Activated CD8-positive, alpha-beta memory T cell treated with anti-CD3 and anti-CD28 coated beads, Interleukin-2, amount 50 U/mL, for 4 hours (primary cell): Measurements from ENCODE around the gene WHRN.

Source experiments
- DNase-seq: peaks from one replicate; pipeline ENCODE4 v3.0.0-alpha.2; 2020

The WHRN gene

DNA sequence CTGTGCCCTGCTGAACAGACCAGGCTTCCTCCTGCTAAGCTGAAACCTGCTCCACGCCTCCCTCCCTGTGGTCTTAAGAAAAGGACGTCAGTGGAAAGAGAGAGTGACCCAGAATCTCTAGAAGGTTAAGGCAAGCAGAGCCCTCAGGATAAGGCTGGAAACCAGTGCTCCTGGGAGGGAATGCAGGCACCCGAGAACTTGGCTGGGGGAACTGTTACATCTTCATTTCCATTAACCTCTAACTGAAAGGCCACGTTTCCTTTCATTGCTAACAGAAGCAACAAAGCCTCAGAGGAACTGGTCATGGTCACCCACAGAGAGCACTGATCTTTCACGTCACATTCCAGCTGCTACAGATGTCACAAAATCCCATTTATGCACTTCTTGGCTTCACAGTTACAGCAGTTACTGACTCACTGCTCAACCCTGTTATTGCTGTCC lies 91.4 kb downstream of the WHRN start:
- no peak for DNase-seq

DNA sequence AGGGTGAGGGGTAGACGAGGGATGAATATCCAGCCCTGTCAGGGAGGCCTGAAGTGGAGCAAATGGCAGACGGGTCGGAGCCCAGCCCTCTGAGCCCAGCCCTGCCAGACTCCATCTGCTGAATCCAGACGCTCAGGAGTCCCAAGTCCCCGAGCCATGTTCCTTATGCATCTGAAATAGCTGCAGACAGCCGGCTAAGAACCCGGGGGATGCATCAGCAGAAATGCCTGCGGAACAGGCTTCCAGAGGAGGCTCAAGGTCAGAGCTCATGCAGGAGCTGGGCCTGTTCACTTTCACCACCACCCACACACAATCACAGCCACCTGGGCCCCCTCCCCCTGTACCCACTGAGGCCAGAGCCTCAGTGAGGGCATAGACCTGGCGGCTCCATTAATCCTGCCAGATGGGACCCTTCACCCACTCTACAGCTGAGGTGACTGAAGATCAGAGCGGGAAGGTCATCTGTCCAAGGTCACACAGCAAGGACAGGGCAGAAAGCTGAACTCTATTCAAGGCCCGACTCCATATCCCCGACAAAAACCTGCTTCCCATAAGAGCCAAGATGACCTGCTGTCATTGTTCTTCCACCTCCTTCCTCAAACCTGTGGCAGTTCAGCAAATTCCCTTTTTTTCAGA lies 93.1 kb downstream of the WHRN start:
- DNase-seq = no peak

DNA sequence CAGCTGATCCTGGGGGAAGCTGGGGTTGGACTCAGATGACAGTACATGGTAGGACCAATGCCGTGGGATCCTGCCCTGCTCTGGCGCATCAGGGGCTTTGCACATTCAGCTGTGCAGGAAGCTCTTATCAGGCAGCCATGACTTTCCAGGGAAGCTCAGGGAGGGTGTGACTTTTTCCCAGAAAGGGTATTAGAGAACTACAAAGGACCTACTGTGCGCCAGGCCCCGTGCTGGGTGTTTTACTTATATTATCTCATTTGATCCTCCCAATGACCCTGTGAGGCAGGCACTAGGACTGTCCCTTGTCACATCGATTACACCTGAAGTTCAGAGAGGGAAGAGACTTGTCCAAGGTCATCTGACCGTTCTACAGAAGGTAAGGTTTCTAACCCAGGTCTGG lies 93.8 kb downstream of the WHRN start:
- DNase-seq = no peak

DNA sequence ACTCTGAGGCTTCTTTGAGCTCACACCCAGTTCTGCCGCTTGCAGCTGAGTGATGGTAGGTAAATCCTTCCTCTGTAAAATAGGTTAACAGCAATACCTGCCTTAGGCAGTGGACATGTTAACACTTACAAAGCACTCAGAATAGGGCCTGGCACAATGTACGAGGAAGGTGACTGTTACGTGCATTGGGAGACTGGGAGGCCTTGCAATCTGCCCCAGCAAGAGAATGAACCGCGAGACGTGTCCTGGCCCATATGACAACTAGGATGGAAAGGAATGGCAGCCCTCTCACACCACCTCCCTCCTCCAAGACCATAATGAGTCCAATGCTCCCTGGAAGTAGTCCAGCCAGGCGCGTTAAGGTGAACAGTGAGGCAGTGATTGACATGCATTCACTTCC lies 94.4 kb downstream of the WHRN start:
- no peak for DNase-seq

DNA sequence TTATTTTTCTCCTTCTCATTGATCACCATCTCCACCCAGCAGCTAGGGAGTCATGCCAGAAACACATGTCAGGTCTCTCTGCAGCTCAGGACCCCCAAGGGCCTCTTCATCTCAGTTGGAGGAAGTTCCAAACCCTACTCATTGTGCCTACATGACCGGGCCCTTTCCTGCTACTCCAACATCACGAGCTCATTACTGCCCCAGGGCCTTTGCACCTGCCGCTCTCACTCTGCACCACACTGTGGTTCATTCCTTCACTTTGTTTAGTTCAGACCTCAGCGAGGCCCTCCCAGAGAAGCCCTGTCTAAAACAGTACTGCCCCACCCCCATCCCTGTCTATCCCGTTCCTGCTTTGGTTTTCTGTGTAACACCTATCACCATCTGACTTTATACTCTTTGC lies 95.4 kb downstream of the WHRN start:
- DNase-seq = no peak

DNA sequence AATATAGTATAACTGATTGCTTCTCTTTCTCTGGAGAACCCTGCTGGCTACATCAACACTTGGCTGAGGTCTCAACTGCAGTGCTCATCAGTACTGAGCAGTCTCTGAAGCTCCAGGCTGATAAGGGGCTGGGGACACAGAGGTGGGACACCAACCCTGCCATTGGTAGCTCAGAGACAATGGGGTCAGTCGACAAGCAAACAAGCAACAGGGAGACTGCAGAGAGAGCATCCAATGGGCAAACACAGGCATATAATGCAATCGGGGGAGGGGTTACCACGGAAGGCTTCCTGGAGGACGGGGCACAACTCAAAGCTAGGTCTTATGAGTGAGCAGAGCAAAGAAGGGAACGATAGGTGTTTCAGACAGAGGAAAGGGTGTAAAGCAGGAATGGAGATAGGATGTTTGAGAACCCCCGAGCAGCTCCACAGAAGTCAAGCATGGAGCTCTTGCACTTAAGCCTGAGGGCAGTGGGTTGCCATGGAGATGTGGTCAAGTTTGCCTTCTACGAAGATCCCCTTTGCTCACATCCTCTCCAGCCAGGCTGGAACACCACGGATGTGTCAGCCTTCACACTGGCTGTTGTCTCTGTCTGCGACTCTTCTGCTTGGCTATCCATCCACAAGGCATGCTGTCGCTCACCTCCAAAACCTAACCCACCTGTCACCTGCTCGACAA lies 96.0 kb downstream of the WHRN start:
- no peak for DNase-seq

DNA sequence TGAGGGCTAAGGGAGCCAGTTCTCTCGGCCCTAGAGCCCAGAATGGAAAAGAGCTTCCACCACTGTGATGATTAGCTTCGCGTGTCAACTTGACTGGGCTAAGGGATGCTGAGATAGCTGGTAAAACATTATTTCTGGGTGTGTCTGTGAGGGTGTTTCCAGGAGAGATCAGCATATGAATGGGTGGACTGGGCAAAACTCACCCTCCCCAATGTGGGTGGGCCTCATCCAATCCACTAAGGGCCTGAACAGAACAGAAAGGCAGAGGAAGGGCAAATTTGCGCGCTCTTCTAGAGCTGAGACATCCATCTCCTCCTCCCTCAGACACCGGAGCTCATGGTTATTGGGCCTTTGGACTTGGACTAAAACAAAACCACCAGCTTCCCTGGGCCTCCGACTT lies 96.6 kb downstream of the WHRN start:
- no peak for DNase-seq

DNA sequence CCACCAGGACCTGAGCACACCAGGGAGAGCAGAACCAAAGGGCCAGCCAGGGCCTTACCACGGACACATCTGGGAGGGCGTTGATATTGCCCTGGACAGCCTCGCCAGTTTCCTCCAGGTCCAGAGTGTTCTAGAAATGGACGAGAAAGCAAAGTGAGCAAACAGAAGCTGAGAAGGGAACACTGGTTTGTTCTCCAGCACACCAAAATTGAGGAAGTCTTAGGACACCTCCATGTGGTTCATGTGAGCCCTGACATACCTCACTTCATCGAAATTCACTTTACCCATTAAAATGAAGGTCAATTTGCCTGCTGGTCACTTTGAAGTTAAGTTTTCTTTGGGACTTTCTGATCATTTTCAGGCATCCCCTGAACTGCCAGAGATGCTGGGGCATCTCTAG lies 97.4 kb downstream of the WHRN start:
- no peak for DNase-seq

DNA sequence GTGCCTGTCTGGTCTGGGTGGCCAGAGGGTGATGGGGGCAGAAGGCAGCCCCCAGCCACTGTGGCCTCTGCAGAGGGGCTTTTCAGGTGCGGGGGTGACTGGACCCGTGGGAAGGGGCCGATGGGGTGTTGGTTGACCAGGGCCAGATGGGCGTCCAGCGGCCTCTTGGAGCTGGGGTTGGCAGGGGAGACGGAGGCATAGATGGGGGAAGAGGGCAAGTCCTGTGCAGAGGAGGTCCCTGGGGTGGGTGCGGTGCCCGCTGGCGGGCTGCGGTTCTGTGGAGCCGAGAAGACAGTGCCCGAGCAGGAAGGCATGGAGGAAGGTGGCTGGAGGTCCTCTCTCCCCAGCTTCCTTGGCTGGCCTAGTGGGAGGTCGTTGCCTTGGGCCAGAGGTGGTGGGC lies 98.8 kb downstream of the WHRN start:
- DNase-seq = no peak

DNA sequence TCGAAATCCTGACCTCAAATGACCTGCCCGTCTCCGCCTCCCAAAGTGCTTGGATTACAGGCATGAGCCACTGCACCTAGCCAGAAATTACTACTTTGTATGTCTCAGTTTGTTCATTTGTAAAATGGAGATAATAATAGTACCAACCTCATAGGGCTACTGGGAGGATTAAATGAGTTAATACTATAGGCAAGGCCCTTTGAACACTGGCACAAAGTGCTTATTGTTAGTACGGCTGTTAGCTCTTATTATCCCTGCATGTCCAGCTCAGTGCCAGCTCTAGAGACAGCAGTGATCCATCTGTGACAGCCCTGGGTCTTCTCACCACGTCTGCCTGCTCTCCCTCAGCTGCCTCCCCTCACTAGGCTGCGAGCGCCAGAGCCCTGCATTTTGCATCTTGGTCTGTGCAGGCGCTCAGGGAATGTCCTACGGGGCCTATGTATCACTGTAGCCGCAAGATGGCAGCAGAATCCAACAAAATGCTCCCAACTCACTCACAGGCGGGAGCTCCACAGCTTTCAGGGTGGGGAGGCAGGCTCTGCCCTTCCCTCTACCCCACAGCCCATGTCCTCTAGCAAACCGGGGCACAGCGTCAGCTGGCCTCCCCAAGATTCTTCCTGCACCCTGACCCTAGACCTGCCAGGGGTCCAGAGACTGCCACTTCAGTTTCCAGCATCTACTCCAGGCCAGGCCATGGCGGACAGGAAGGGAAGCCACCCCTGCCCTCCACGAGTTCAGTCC lies 99.8 kb downstream of the WHRN start:
- peak; percentile 78 for DNase-seq

DNA sequence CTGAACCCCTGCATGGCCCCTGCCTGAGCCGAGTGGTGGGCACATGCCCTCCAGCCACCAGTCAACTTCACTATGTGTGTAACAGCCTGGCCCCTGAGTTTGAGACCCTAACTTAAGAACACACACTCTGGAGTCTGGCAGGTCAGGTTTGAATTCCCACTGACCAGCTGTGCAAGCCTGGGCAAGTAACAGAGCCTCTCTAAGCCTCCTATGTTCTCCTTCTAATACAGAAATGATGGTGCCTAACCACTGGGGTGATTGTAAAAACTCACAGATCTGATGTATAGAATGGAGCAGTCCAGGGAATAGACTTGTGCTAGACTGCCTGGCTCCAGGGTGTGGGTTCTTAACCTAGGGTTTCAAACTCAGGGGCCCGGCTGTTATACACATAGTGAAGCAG lies 100.7 kb downstream of the WHRN start:
- no peak for DNase-seq

DNA sequence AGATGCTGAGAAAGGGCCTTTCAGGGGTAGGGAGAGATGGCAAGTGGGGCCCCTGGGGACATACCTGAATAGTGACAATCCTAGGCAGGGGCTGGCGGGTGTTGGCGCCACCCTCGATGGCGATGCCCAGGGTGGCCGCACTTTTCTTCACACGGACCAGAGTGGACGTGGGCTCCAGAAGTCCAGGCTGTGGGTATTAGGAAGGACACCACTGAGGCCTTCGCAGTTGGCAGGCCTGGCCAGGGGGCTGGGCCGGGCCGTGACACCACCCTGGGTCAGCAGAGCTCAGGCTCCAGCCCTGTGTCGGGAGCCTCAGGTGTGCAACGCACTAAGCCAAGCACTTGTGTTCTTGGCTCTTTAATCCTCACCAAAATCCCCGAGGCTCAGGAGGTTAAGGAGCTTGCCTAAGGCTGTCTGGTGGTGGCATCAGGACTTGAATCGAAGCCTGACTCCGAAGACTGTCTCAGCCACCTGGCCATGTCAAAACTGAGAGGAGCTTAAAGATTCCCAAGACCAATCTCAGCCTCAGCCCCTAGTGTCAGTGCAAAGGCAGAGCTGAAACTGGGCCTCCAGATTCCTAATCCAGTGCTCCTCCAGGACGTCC lies 102.0 kb downstream of the WHRN start:
- DNase-seq = no peak

DNA sequence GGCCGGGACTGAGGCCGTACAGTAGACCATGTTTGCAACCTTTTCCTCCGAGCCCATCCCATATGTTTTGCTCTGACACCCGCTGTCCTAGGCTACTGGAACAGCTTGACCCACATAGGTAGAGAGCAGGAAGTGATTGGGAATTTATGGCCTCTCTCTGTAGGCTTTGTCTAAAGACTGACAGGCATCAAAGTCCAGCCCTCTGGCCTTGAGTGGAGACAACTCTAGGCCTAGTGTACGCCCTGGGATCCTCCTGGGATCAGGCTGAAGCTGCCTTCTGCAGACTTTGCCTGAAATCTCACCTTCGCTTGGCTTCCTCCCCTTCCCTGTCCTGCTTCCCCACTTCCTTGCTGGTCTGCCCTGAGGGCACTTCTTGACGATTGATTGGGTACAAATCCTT lies 103.9 kb downstream of the WHRN start:
- DNase-seq = no peak

DNA sequence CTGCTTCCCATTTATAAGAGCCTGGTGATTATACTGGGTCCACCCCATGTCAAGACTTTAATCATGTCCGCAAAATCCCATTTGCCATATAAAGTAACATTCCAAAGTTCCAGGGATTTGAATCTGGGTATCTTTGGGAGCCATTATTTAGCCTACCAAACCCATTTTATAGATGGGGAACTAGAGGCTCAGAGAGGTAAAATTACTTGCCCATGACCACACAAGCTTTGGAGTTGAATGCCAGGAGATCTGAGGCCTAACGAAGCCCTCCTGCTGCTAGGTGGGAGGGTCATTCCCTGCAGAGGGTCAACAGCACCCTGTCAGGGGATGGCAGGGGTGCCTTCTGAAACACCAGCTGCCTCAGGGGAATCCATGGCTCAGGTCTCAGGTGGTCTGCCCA lies 104.5 kb downstream of the WHRN start:
- DNase-seq = no peak

DNA sequence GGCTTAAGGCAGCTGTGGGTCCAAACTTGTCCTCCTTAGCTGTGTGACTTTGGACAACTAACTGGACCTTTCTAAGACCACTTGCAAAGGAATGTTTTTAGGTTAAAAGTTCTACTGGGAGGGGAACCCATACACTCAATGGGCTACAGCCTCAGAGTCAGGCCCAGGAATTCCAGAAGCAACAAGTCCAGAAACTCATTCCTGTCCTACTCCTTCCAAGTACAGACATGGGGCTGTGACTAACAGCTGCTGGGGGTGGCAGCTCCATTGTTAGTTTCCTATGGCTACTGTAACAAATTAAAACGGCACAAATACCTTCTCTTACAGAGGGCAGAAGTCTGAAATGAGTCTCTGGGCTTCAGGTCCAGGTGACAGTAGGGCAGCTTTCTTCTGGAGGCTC lies 105.1 kb downstream of the WHRN start:
- DNase-seq = no peak

DNA sequence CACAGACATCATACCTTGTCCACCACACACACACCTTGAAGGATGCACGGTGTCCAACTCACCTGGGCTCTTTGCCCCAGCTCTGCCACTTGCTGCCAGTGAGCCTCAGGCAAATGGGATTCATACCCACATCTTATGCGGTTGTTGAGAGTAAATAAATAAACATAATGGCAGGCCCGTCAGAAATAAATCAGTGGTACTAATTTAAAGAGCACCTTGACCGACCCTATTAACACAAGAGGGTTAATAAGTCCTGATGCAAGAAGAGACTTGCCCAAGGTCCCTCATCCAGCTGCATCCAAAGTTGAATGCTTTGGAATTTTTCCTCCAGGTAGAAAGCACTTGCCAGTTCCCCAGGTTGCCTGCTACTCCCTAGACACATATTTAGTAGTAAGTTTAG lies 105.9 kb downstream of the WHRN start:
- DNase-seq = no peak

DNA sequence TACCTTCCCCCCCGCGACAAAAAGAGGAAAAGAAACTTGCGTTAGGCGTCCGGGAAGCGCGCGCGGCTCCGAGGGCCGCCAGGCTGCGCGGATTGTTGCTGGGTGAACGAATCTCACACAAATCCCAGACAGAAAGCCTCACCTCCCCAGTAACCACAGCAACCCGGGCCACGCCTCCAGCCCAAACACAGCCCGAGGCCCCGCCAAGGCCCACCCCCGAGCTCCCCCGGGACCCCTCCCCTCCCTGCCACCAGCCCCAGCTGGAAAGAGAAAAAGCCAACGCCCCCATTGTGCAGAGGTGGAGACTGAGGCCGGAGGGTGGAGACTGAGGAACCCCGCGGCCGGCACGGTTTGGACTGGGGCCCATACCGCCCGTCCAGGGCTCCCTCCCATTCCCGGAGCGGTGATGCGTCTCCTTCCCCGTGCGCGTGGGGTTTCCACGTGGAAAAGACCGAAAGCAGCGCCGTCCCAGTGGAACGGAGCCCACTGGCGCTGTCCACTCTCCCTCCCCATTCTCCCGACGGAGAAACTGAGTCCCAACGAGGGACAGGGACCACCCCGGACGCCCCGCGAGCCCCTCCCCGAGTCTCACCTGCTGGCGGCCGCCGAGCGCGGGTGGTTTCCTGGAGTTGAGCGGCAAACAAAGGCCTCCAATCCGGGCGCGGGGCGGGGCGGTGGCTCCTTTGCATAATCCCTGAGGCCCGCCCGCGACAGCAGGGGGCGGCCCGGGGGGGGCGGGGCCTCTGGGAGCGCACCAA lies 107.2 kb downstream of the WHRN start:
- peak; percentile 97 for DNase-seq

DNA sequence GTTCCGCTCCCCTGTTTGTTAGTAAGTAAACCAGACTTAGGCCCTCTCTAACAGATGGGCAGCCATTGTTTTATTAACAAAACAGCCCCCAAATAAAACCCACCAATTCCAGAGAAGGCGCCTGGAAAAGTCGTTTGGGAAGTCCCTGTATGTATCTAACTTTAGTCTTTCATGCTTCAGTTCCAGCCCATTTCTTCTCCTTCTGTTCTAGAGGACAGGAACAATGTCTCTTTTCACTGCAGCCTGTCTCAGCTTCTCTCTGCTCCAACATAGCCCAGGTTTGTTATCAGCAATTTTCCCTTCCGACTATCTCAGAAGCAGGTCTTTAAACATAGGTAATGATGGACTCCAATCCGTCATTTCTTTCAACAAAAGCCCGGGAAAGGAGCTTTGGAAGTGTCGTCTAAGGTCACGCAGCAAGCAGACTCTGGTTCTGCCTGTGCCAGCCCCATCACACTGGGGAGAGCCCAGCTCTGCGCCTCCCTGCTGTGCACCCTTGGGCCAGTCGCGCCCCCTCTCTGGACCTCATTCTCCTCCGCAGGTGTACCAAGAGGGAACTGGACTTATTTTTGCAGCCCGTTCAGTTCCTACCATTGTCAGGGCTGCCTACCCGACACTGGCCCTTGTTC lies 107.9 kb downstream of the WHRN start:
- no peak for DNase-seq

DNA sequence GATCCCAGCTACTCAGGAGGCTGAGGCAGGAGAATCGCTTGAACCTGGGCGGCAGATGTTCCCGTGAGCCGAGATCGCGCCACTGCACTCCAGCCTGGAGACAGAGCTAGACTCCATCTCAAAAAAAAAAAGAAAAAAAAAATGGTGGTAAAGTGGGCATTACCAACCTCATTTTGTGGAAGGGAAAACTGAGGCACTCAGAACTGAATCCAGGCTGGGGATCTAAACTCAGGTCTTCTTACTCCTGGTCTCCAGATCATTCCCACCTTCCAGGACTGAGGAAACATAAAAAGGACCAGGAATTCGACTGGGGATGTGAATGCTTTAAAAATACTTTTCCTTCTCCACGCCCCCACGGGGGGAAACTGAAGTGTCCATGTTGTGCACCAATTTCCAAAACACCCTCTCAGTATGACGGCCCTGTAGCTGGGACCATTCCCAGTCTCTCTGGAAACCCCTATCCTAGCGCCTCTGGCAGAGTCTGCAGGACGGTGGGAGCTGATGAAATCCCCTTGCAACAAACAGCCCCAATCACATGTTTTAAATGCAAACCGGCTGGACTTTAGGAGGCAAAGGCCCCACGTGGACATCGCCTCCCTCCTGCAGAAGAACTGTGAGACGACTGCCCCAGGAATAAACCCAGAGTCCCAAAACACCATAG lies 108.6 kb downstream of the WHRN start:
- no peak for DNase-seq

DNA sequence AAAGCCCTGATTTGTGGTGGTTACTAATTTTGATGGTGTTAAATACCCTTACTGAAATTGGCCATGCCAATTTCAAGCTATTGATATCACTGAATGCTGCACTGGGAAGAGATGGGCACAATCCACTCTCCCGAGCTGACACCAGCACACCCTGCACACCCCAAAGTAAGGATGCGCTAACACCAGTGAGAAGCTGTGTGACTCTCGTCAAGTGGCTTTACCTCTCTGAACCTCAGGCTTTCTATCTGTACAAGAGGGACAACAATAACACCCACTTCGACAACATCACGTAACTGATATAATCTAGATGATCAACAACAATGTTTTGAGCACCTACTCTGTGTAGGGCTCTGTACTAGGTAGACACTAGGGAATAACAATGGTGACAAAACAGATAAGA lies 109.5 kb downstream of the WHRN start:
- no peak for DNase-seq

DNA sequence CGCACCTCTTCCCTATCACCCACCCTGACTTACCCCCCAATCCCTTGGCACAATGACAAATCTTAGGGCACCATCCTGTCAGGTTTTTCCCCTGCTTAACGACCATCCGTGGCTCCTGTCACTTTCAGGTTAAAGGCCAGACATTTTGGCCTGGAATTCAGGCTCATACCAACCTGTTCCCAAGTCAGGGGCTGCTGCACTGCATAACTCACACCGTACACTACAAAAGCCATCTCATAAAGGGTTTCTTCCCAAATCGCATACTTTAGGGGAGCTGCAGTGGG lies 110.0 kb downstream of the WHRN start:
- DNase-seq = no peak
